ENCODE data around the gene C8A.

The C8A gene
- 0 to 1.2 (median 0) reads per million in 17 experiments for total RNA-seq

DNA sequence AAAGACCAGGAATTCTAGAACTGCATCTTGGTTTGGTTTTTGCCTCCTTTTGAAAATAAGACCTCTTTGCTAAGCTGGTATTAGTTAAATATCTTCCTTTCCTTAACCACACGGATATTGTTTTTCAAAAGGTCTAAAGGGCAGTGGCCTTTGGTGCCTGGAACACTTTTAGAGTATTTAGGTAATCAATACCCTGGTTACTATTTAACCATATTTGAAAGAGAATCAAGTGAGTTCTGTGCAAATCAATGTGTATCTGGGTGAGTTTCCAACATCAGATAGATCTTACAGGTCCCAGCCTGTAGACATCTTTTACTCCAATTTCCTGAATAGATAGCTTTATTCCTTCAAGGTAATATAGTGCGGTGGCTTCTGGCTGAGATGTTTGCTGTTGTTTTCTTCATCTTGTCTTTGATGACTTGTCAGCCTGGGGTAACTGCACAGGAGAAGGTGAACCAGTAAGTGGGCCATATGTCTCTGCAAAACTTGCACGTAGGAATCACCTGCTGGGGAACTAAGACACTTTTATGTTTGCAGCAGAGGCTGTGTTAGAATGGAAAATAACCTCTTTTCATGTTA, at the start of gene C8A:
C8A (plus strand) TSS at position 277 of the 579 bp plus-strand sequence; CDS start at position 382, 105 bp downstream.
- DNase-seq, result no peak

DNA sequence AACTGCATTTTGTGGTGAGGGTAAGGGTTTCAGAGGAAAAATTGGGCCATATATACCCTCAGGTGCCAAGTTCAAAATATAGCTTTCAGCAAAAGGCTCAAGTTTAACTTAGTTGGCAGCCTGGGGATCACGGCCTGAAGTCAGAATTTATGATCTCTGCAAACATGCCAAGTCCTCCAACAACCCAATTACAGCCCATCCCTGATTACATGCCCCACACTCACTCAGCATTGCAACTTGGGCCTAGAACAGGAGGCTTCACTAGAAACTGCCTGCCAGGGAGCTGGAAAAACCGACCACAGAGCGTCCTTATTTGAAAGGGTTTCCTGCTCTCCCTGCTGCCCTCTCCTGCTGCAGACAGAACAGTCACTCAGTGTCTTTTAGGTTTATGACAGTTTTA, 47.8 kb upstream of the C8A start:
- no peak for DNase-seq

DNA sequence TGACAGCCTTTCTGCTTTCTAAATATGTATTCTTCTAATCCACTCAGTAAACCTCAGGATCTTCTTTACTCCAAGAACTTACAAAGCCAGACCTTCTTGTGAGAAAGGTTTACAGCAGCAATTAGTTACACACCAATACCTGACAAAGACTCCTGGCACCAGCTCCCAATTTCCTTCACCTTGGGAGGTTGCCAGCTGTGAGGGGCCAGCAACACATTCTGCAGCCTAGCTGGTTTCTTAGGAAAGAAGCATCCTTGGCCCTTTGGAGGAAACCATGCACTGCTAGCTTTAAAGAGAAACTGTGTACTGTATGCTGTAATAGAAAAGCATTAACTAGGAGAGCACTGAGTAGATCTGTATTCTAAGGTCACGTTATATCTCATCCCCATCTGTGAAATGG, 46.2 kb upstream of the C8A start:
- DNase-seq, result no peak

DNA sequence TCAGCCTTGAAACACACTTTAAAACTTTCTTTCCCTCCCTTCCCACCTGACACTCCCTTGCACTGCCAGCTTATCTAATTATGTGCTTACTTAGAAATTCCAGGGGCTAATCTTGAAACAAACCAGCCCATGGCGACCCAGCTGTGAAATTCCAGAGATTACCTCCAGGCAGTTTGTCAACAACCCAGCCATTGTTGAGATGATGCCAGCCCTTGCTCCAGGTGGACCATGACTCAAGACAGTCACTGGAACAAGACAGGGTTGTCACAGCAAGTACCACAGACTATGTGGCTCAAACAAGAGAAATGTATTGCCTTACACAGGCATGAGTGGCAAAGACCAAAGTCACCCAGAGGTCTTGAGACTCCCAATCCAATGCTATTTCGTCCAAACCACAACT, 43.3 kb upstream of the C8A start:
- no peak for DNase-seq

DNA sequence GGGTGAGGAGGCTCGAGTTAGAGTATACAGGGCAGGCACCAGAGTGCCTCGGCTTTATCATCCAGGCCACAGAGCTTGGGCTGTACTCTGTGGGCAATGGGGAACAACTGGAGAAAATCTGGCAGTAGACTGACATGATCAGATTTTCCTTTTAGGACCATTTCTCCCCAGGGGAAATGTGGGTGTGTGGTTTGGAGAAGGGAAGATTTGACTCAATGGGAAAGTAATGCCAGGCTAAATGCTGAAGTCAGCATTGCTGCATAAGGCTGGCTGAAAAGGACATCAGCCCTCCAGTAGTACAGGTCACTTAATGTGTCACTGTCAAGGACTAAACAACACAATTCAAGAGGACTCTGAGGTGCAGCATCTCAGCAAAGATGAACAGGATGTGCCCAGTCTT, 40.4 kb upstream of the C8A start:
- no peak for DNase-seq

DNA sequence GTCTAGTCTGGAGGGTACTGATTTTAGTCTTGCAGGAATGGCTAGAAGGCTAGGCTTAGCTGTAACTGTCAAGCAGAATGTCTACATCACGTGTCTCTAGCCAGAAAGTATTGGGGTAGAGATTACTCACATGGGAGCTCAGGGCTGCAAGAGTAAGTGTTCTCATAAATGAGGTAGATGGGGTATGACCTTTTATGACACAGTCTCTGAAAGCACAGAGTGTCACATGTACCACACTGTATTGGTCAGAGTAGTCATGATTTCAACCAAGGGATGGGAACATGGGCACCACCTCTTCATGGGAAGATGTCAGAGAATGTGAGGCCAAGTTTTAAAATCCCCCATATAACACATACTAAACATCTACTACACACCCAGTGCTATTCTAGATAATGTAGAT, 38.3 kb upstream of the C8A start:
- DNase-seq, result no peak

DNA sequence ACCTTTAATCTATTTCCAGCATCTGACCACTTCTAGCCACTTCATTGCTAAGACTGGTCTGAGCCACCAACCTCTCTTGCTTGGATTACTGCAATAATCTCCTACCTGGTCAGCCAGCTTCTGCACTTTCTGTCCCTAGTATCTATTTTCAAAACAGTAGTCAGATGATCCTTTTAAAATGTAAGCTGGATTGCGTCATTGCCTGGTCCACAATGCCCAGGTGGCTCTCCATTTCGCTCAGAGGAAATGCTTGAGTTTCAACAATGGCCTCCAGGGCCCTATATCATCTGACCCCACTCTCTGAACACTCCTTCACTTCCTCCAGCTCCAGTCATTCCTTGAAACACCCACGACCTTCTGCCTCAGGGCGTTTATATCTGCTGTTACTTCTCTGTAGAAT, 37.7 kb upstream of the C8A start:
- no peak for DNase-seq

DNA sequence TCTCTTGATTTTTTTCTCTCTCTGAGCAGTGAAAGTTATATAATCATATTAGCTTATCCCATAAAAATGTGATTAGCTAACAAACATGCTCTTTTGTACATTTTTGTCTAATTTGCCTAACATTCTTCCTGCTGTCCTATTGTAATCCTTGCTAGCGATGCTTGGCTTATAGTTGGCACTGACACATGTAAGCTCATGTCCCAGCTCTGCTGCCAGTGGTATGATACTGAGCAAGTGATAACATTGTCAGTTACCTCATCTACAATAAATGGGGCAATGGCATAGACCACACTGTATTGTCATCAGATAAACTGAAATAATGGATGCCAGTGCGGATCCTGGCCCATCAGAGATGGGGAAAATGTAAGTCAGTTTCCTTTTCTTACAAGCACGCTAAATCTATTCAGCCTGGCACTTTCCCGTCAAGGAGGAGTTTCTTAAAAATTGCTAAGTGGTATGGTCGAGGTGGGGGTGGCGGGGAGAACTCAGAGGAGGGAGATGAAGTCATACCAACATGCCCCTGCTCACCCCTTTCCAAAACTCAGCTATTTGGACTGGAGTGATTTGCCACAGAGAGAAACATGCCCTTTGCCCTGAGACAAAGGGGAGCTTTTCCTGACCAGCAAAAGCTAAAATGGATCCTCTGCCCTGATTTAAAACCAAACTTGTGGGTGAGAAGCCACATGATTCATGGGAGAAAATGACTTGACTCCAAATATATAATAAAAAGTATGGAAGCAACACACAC, 36.7 kb upstream of the C8A start:
- DNase-seq, result no peak

DNA sequence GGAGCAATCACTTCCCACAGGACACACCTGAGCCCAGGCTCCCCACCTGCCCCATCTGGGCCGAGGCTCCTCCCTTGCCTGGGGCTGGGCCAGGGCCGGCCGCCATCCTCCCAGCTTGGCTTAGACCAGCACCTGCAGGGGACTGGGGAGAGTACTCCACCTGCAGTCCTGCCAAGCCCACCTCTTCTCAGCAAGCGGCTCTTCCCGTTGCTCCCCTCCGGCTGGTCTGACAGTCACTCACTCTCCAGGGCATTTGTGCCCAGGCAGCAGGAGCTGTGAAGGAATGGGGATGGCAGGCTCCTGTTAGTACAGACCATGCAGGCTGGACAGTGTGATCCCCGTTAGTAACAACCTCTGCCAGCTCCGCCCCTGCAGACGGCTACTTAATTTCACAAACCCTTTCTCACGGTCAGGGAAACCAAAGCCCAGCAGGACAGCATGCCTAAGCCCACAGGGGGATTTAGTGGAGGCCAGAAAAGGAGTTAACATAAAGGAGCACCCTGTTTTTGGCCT, 35.2 kb upstream of the C8A start, which contains the start of gene FYB2:
FYB2 (minus strand) TSS at position 18 of the 513 bp plus-strand sequence. CDS start 114 bp downstream, outside the sequence.
- DNase-seq, result no peak

DNA sequence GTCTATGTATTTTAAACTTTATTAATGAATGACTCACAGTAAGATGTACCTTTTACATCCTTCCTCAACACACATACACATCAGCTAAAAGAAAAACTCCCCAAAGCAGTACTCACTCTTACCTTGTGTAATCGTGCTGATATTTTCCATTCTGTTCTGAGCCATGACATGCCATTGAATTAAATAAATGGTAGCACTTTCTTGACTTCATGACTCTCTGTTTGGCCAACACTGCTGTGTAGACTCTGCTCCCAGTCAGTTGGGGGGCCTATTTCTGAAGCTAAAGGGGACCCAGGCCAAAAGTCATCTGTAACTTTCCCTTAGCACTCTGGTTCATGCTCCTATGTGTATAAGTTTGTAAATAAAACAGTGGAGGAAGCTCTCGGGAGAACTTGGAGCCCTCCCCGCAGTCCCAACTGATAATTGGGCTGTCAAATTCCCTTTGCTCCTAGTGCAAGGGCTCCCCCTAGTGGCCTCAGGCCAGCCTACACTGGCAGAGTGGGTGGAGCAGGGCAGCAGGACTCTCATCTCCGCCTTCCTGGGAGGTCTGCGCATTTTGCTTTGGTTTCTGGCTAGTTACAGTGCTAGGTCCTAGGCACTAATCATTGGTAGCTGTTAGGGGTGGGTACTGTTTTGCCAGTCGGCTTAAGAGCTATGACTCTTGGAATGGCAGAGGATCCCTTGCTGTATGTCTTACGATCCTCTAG, 33.7 kb upstream of the C8A start:
- peak; percentile 76 to 90 (median 84) for DNase-seq

DNA sequence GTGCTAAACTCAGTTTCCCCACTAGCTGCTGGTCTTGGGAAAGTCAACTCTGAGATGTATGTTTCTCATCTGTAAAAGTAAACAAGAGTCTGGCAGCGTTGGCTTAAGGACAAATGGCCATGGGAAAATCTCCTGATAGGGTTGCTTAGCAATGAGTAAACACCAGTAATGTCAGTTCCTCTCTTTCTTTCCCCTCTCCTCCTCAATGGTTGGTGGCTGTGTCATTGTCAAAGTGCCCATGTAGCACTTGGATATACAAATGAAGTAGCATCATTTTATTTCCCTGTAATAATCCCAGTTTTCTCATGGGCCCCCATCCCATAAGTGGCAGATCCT, 33.2 kb upstream of the C8A start:
- DNase-seq, result peak; percentile 13 to 50 (median 27)

DNA sequence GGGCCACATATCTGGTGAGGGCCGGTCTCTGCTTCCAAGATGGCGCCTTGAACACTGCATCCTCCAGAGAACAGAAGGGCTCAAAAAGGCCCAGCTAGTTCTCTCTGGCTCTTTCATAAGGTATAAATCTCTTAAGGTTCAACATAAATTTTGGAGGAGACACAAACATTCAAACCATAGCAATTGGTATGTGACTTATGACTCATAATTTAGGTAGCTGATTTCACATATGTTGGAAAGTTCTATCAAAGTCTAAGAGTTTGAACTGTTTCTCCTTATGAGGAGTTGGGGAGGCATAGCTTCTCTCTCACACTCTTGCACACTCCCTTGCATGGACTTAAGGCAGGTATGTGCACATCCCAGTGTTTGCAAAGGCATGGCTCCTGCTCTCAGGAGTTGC, 30.3 kb upstream of the C8A start:
- no peak for DNase-seq

DNA sequence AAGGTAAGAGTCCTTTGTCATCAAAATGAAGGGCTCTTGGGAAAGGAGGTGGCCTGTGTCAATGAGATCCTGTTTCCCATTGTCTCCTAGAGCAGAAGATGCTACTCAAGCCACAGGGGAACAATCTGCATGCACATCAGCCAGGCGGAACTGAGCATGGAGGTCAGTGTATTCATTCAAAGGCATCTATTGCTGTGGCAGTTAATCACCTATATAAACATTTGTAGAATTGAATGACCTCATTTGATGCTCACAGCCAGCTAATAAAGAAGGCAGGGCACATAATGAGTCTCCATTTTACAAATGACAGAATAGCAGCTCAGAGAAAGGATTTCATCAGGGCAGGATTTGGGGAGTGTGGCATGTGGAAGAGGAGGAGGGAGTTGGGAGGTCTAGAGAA, 29.7 kb upstream of the C8A start:
- no peak for DNase-seq

DNA sequence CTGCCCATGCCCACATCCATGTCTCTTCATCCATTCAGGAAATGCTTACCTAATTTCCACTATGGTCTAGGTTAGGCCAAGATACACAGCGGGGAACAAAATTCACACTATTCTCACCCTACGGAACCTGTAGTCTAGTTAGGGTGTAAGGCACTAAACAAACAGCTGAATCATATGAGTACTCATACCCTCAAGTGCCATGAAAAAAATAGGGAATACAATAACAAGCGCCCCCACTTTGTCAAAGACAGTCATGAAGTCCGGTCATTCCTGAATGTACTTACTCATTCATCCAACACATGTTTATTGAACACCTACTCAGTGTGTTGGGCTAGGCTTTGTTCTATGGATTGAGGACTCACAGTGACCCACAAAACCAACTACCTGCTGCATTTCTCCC, 29.2 kb upstream of the C8A start:
- DNase-seq, result no peak

DNA sequence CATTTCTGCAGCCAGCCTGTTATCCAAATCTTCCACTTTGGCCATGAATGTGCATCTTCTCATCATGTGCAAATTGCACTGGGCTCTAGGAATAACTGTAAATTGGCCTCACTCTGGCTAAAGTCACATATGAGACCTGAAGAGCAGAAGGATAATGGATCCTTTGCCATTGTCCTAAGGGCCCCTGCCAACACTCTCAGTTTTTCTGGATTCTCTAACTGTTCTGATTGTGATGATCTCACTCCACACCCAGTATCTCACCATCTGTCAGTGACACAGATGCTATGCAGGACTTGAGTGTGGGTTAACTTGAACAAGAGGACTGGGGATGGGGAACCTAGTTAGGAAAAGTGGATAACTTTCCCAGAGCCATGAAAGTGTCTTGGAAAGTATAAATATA, 26.9 kb upstream of the C8A start:
- no peak for DNase-seq

DNA sequence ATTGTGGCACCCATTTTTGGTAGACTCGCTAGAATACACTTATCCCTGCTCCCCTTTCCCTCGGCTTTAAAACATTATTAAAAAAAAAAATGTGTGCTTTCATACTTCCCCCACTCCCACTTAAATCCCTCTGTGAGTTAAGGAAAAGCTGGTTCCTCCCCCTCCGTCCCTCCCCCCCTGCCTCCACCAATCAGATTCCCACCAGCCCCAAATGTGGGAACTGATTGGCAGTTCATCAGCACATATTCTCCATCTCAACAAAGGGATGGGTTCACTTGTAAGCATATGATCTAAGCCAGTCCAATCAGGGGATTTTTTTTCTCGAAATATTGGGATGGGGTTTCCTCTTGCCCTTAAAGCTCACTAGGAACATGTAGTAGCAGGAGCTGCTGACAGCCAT, 24.5 kb upstream of the C8A start:
- DNase-seq, result no peak

DNA sequence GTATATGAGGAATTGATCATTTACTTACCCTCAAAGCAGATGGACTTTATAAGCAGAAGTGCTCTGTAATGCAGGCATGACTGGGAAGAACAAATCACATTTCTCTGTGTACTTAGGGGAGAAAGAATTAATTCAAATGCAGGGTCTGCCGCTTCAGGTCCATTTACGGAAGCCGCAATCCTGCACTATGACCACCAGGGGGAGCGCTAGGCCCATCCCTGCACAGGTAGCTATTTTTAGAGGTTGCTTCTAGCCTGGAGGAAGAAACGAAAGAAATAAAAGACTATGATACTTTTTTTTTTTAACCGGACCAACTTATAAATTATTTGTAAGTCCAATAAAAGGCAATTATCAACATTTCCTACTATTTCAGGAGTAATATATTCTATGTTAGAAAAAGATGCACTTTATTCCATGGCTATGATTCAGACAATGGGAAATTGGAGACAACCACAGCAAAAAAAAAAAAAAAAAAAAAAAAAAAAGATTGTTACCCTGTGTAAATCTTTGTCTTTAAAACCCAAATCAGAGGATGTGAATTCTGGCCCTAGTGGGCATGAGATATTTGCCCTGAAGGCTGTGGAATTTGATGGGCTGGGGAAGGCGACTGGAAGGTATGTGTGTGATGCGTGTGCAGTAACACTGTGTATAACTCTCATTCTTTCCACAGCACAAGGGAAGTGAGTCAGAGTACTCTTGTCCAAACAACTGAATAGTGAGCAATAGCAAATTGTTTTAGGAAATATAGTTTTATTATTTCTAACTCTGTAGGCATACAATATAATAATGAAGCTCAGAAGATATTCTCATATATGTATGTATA, 22.5 kb upstream of the C8A start:
- peak; percentile 69 to 80 (median 75) for DNase-seq

DNA sequence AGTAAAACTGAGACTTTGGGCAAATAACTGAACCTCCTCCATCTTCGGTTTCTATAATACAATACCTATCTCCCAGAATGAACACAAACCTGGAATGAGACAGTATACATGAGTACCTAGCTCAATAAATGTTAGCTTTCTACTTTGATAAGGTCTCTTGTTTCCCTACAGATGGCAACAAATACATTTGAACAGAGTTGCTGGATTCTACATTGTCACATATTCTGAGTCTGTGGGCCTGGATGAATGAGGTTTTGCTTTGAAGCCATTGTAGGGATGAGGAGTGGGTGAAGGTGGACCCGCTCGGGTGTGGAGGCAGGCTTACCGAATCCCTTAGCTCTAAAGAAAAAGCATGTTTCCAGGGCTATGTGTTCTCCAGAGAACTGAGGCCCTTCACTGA, 21.5 kb upstream of the C8A start:
- DNase-seq, result no peak

DNA sequence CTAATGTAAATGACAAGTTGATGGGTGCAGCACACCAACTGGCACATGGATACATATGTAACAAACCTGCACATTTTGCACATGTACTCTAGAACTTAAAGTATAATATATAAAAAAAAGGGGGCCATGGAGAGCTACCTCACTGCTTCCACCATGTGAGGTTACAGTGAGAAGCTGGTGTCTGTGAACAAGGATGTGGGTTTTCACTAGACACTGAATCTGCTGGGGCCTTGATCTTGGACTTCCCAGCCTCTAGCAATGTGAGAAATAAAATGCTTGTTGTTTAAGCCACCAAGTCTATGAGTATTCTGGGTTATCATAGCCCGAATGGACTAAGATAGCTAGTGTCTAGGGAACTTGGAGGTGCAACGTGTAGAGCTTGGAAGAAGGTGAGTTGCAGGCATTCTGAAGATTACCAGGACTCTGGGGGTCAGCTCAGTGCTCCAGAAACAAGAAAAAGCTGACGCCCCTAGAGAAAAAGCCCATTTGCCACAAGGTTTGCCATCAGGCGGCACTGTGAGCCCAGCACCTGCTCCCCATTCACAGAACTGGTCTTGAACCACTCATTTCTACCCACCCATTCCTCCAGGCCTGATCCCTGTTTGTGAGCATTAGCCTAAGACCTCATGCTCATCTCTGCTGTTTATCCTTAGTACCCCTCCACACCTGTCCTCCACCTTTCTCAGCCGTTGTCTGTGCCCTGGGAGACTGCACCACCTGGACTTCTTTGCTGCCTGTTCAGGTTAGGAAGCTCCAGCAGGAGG, 20.3 kb upstream of the C8A start:
- DNase-seq, result no peak

DNA sequence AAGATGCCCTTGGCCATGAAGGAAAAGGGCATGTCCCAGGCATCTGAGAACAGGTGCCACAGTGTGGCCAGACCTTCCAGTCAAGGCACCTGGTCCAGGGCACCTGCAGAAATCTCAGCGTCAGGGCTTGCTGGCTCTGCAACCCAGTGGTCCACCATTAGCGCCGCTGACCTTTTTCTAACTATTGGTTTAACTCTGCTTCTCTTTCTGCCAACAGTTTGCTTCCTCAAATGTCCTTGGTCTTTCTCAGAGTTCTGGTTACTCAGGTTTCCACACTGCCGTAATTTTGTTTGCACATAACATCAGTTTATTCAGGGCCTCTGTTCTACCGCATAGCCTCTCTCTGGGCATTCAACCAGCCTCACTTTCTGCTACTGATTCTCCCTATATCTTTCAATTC, 18.9 kb upstream of the C8A start:
- DNase-seq, result no peak

DNA sequence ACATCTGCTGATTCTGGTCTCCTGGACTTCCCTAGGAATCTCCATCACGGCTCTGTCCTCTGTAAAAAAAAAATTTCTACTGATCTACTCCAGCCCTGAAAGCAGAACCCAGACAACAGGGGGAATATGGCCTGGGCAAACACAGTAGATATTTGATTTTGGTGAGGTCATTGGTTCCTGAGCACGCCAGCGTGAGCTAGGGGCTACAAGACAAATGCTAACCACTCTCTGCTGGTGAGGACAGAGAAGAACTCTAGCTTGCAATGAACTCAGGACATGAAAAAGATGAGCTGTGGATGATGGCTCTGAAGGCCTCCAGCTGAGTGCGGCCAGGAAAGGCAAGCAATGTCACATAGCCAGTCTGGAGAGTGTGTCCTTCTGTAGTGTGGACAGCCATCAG, 18.2 kb upstream of the C8A start:
- DNase-seq, result no peak

All from suppressor macrophage (primary cell).